IPS-NIHi7 (cell line): ENCODE data around the gene ZNF814.
A peak's percentile ranks its signal among the peaks of the same experiment; 100 is the strongest.
"Not testable (repeated sequence)": the region's sequence is repeated elsewhere in the genome, so short reads cannot be mapped to it uniquely, and the experiment has no call there.

Experiments used
- DNase-seq: peaks from one replicate; pipeline ENCODE4 v3.0.0; 2012; ENCODE audit warnings: mixed read lengths; ENCODE audit errors: extremely low spot score

The ZNF814 gene

DNA sequence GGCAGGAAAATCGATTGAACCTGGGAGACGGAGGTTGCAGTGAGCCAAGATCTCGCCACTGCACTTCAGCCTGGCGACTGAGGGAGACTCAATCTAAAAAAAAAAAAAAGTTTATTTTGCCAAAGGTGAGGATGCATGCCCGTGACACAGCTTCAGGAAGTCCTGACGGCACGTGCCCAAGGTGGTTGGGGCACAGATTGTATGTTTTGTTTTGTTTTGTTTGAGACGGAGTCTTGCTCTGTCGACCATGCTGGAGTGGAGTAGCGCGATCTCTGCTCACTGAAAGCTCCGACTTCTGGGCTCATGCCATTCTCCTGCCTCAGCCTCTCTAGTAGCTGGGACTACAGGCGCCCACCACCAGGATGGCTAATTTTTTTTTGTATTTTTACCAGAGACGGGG lies 70.9 kb downstream of the ZNF814 start:
- no peak for DNase-seq

- no peak for DNase-seq
These were observed 72.2 kb downstream of the ZNF814 start for GRCh38 chr19:57816652-57817051.

DNA sequence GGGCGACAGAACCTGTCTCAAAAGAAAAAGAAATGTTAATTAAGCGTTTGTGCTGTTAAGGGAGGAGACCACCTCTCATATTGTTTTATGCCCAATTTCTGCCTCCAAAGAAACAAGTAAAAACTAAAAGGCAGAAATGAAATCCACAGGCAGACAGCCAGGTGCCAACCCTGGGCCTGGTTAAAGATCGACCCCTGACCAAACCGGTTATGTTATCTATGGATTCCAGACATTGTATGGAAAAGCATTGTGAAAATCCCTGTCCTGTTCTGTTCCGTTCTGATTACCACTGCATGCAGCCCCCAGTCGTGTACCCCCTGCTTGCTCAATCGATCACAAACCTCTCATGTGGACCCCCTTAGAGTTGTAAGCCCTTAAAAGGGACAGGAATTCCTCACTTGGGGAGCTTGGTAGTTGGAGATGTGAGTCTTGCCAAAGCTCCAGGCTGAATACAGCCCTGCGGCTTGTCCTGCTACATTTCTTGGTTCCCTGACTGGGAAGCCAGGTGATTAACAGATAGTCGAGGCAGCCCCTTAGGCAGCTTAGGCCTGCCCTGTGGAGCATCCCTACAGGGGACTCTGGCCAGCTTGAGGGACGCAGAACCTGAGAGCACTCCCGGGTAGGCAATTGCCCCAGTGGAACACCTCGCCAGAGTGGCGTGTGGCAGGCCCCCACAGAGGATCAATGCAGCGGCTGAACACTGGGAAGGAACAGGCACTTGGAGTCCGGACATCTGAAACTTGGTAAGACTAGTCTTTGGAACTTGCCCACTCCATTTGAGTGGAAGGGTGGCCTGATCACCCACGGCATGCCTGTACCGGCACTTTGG lies 73.4 kb downstream of the ZNF814 start:
- no peak for DNase-seq

- peak; percentile 76 for DNase-seq
These were observed 74.2 kb downstream of the ZNF814 start, which contains the start of gene ZNF552 for GRCh38 chr19:57814505-57815246. Gene ZNF552, minus strand, starts transcription at chr19:57814913. Its CDS starts 170 bp downstream, at chr19:57814743.

DNA sequence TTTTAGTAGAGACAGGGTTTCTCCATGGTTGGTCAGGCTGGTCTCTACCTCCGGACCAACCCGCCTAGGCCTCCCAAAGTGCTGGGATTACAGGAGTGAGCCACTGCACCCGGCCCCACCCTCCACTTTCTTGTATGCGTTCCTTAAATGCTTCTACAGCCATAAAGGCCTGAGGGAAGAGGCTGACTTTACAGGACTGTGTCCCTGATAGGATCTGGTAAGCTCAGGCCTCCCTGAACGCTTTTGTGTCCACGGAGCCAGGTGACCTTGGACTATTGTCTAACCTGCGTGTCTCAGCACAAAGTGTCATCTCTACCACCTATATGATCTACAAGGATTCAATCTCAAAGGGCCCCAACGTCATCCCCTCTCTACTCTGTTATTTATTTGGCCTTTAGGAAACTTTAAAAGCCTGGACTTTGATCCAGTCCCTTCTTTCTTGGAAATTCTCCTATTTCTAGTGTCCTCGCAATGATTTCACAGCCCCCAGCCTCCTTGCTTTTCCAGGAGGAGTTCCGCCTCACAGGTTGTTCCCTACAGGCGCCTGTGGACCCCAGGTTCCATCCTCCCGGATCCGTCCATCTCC lies 74.8 kb downstream of the ZNF814 start:
- no peak for DNase-seq

- not testable (repeated sequence) for DNase-seq
These were observed 75.6 kb downstream of the ZNF814 start for GRCh38 chr19:57812975-57813820.

DNA sequence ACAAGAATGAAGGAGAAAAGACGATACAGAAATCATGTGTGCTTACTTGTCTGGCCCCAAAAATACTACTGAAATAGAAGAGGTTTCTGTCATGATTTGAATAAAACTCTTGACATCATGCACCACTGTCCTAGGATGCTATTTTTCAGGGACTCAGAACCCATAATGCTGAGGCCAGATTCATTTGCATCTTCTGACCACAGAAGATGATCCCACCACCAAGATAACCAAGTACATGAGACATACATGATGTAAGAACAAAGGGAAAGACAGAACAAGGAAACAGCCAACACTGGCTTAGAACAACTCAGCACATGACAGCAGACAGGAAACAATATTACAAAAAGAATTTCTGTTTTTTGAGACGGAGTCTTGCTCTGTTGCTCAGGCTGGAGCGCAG lies 76.6 kb downstream of the ZNF814 start:
- no peak for DNase-seq

DNA sequence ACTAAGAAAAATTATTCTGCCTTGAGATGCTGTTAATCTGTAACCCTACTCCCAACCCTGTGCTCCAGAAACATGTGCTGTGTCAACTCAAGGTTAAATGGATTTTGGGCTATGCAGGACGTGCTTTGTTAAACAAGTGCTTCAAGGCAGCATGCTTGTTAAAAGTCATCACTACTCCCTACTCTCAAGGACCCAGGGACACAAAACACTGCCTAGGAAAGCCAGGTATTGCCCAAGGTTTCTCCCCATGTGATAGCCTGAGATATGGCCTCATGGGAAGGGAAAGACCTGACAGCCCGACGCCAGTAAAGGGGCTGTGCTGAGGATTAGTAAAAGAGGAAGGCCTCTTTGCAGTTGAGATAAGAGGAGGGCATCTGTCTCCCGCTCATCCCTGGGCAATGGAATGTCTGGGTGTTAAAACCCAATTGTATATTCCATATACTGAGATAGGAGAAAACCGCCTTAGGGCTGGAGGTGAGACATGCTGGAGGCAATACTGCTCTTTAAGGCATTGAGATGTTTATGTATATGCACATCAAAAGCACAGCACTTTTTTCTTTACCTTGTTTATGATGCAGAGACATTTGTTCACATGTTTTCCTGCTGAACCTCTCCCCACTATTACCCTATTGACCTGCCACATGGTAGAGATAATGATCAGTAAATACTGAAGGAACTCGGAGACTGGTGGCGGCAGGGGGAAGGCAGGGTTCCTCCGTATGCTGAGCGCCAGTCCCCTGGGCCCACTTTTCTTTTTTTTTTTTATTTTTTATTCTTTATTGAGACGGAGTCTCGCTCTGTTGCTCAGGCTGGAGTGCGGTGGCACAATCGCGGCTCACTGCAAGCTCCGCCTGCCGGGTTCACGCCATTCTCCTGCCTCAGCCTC lies 78.2 kb downstream of the ZNF814 start:
- not testable (repeated sequence) for DNase-seq

GRCh38 chr19:57807541-57807940 lies 81.3 kb downstream of the ZNF814 start:
- no peak for DNase-seq

GRCh38 chr19:57803594-57804325 lies 85.1 kb downstream of the ZNF814 start:
- DNase-seq, result peak; percentile 47

DNA sequence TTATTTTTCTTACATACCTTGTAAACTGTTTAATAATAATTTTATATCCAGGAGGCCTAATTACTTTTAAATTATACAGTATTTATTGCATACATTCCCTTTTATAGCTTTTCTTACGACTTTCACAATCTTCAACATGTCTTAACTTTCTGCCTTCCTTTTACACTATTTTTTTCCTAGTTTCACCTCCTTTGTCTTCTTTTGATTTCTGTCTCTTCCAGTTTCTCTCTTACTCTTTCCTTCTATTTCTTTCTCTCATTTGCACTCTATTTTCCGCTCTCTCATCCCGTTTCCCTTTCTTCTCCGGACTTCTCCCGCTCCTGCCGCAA lies 85.6 kb downstream of the ZNF814 start:
- DNase-seq, result no peak

GRCh38 chr19:57802269-57802668 lies 86.6 kb downstream of the ZNF814 start:
- DNase-seq, result no peak

GRCh38 chr19:57800696-57801095 lies 88.1 kb downstream of the ZNF814 start:
- no peak for DNase-seq
